WTC11 (cell line): ENCODE data around the gene CAMK2A. TPM values are rescaled to one million over a fixed set of nuclear protein-coding genes. Genes with fewer than 3 reads are reported as not detected.

Source experiments
- ATAC-seq: fragments of 200-7000 bp; cut with Tn5 transposase; 2 replicates; pipeline ENCODE4 v1.10.0; 2021; ENCODE audit warnings: mild to moderate bottlenecking, moderate library complexity
- CTCF ChIA-PET: fragments of 300-600 bp; sonication (Branson Sonifier 250); formaldehyde crosslinking; loops from one replicate; lab custom pipeline; 2021; ENCODE audit warnings: antibody characterized with exemption; lab: Charles Lee
- POLR2A ChIA-PET: fragments of 350-600 bp; sonication (Branson Sonifier 250); formaldehyde crosslinking; loops from one replicate; lab custom pipeline; 2021; ENCODE audit warnings: antibody characterized with exemption; lab: Charles Lee
- DNase-seq: peaks from one replicate; pipeline ENCODE4 v3.0.0; 2021; ENCODE audit warnings: low spot score
- H3K27ac Mint-ChIP-seq: 2 replicates; pipeline ENCODE4 v1.8.0; 2021; ENCODE audit warnings: mixed read lengths
- H3K27me3 Mint-ChIP-seq: 2 replicates; pipeline ENCODE4 v1.8.0; 2021; ENCODE audit warnings: low read depth, mild to moderate bottlenecking, moderate library complexity, mixed read lengths
- H3K36me3 Mint-ChIP-seq: 2 replicates; pipeline ENCODE4 v1.8.0; 2021; ENCODE audit warnings: mixed read lengths
- H3K4me1 Mint-ChIP-seq: 2 replicates; pipeline ENCODE4 v1.8.0; 2022; ENCODE audit warnings: mixed read lengths
- H3K4me3 Mint-ChIP-seq: 2 replicates; pipeline ENCODE4 v1.8.0; 2021; ENCODE audit warnings: mild to moderate bottlenecking, moderate library complexity, mixed read lengths
- H3K9me3 Mint-ChIP-seq: 2 replicates; pipeline ENCODE4 v1.8.0; 2021; ENCODE audit warnings: mixed read lengths
- ARID4B ChIP-seq: sonication (generic); formaldehyde crosslinking; IDR thresholded peaks from 2 replicates; pipeline ENCODE4 v1.8.0; 2023; ENCODE audit warnings: missing genetic modification reagents, mild to moderate bottlenecking, borderline replicate concordance
- ATF1 ChIP-seq: sonication (generic); formaldehyde crosslinking; IDR thresholded peaks from 2 replicates; pipeline ENCODE4 v1.8.1; 2023; ENCODE audit warnings: mild to moderate bottlenecking, moderate library complexity, missing genetic modification reagents
- ATF3 ChIP-seq: sonication (generic); formaldehyde crosslinking; conservative IDR thresholded peaks from 2 replicates; pipeline ENCODE4 v1.8.1; 2022; ENCODE audit warnings: mild to moderate bottlenecking, missing genetic modification reagents
- CREB1 ChIP-seq: sonication (generic); formaldehyde crosslinking; IDR thresholded peaks from 2 replicates; pipeline ENCODE4 v1.8.0; 2023; ENCODE audit warnings: mild to moderate bottlenecking, missing genetic modification reagents
- CREM ChIP-seq: sonication (generic); formaldehyde crosslinking; IDR thresholded peaks from 2 replicates; pipeline ENCODE4 v1.8.1; 2022; ENCODE audit warnings: mild to moderate bottlenecking, missing genetic modification reagents, moderate library complexity
- E2F1 ChIP-seq: sonication (generic); formaldehyde crosslinking; IDR thresholded peaks from 2 replicates; pipeline ENCODE4 v1.8.0; 2022; ENCODE audit warnings: mild to moderate bottlenecking, missing genetic modification reagents
- E2F5 ChIP-seq: sonication (generic); formaldehyde crosslinking; IDR thresholded peaks from 2 replicates; pipeline ENCODE4 v1.8.1; 2022; ENCODE audit warnings: mild to moderate bottlenecking, moderate library complexity, missing genetic modification reagents
- ESRRA ChIP-seq: sonication (generic); formaldehyde crosslinking; IDR thresholded peaks from 2 replicates; pipeline ENCODE4 v1.8.1; 2022; ENCODE audit warnings: mild to moderate bottlenecking, missing genetic modification reagents, borderline replicate concordance
- GABPB1 ChIP-seq: sonication (generic); formaldehyde crosslinking; IDR thresholded peaks from 2 replicates; pipeline ENCODE4 v1.8.1; 2023; ENCODE audit warnings: mild to moderate bottlenecking, missing genetic modification reagents
- GRHL2 ChIP-seq: fragments of 250-450 bp; sonication (Bioruptor Pico); IDR thresholded peaks from 2 replicates; pipeline ENCODE4 v1.8.0; 2022; ENCODE audit warnings: mild to moderate bottlenecking, moderate library complexity; ENCODE audit not compliant: insufficient replicate concordance, severe bottlenecking
- GTF2I ChIP-seq: fragments of 250-450 bp; sonication (Bioruptor Pico); conservative IDR thresholded peaks from 2 replicates; pipeline ENCODE4 v1.4.0; 2021; ENCODE audit warnings: mild to moderate bottlenecking
- IRF2 ChIP-seq: sonication (generic); formaldehyde crosslinking; IDR thresholded peaks from 2 replicates; pipeline ENCODE4 v1.8.0; 2022; ENCODE audit warnings: low read depth, missing genetic modification reagents, borderline replicate concordance
- OVOL2 ChIP-seq: fragments of 250-450 bp; sonication (Bioruptor Pico); IDR thresholded peaks from 2 replicates; pipeline ENCODE4 v1.9.0; 2021; ENCODE audit warnings: mild to moderate bottlenecking, borderline replicate concordance
- SMAD4 ChIP-seq: sonication (generic); formaldehyde crosslinking; IDR thresholded peaks from 2 replicates; pipeline ENCODE4 v1.8.0; 2022; ENCODE audit warnings: mild to moderate bottlenecking, missing genetic modification reagents
- SOX15 ChIP-seq: fragments of 250-450 bp; sonication (Bioruptor Pico); IDR thresholded peaks from 2 replicates; pipeline ENCODE4 v1.9.0; 2021; ENCODE audit warnings: mild to moderate bottlenecking
- ZNF232 ChIP-seq: sonication (generic); formaldehyde crosslinking; IDR thresholded peaks from 2 replicates; pipeline ENCODE4 v1.8.0; 2022; ENCODE audit warnings: mild to moderate bottlenecking, missing genetic modification reagents
- ZNF263 ChIP-seq: sonication (generic); formaldehyde crosslinking; IDR thresholded peaks from 2 replicates; pipeline ENCODE4 v1.8.1; 2022; ENCODE audit warnings: low read depth, mild to moderate bottlenecking, moderate library complexity, missing genetic modification reagents
- ZNF396 ChIP-seq: fragments of 250-450 bp; sonication (Bioruptor Pico); IDR thresholded peaks from 2 replicates; pipeline ENCODE4 v1.8.0; 2021; ENCODE audit warnings: mild to moderate bottlenecking, moderate library complexity, borderline replicate concordance
- ZNF416 ChIP-seq: fragments of 250-450 bp; sonication (Bioruptor Pico); IDR thresholded peaks from 2 replicates; pipeline ENCODE4 v1.9.0; 2021; ENCODE audit warnings: mild to moderate bottlenecking, inconsistent platforms
- ZNF671 ChIP-seq: fragments of 250-450 bp; sonication (Bioruptor Pico); IDR thresholded peaks from 2 replicates; pipeline ENCODE4 v1.8.0; 2021; ENCODE audit warnings: mild to moderate bottlenecking
- ZSCAN18 ChIP-seq: fragments of 250-450 bp; sonication (Bioruptor Pico); IDR thresholded peaks from 2 replicates; pipeline ENCODE4 v2.1.2; 2022; ENCODE audit warnings: mild to moderate bottlenecking, moderate library complexity
- total RNA-seq: library from RNA; stranded (reverse); gene quantifications from 3 replicates; pipeline ENCODE4 v1.2.3, GENCODE V29; 2021

CAMK2A gene
- total RNA-seq, 1 experiment from 2014 or later, result 0.13 TPM

GRCh38 chr5:150179019-150179620 is 110.5 kb downstream of the CAMK2A start (continued):
- no peak for TF ChIP-seq E2F5 (CRISPR knock-in tag)
- TF ChIP-seq ARID4B (CRISPR knock-in tag), result no peak
- no peak for TF ChIP-seq ATF1 (CRISPR knock-in tag)
- no peak for TF ChIP-seq ZSCAN18 (CRISPR knock-in tag)

GRCh38 chr5:150178262-150178661 is 111.3 kb downstream of the CAMK2A start:
- Mint-ChIP-seq H3K4me1 (no peaks in the 10 kb centered on the region), H3K4me3 (no peak overlapping the region), H3K36me3 (no peaks in the 10 kb centered on the region), H3K27ac (no peak overlapping the region), H3K9me3 (no peaks in the 10 kb centered on the region), H3K27me3 (peaks cover 17% of the 10 kb centered on the region)
- POLR2A ChIA-PET, result no interaction called here
- ATAC-seq (no peak), DNase-seq (no peak)
- CTCF ChIA-PET, result interaction anchor here (1.3 to 1.5 kb wide), 2 partner anchors 33 to 48 kb away, joined by 4 to 5 read pairs; no protein-coding TSS in a partner anchor
- no peak for TF ChIP-seq ZNF416
- no peak for TF ChIP-seq ZNF232
- TF ChIP-seq SOX15 (CRISPR knock-in tag), result no peak
- no peak for TF ChIP-seq E2F1 (CRISPR knock-in tag)
- no peak for TF ChIP-seq CREM (CRISPR knock-in tag)
- TF ChIP-seq ZNF263, result no peak
- TF ChIP-seq IRF2 (CRISPR knock-in tag), result no peak
- TF ChIP-seq SMAD4 (CRISPR knock-in tag), result no peak
- TF ChIP-seq GRHL2 (CRISPR knock-in tag), result no peak
- TF ChIP-seq ARID4B (CRISPR knock-in tag), result no peak
- no peak for TF ChIP-seq OVOL2
- TF ChIP-seq GABPB1 (CRISPR knock-in tag), result no peak
- no peak for TF ChIP-seq ZNF396 (CRISPR knock-in tag)
- no peak for TF ChIP-seq GTF2I
- no peak for TF ChIP-seq ZNF671 (CRISPR knock-in tag)
- TF ChIP-seq ATF3 (CRISPR knock-in tag), result no peak
- TF ChIP-seq ESRRA (CRISPR knock-in tag), result no peak
- TF ChIP-seq CREB1 (CRISPR knock-in tag), result no peak
